HG03521 (cell line): ENCODE results near the gene KCNQ1.

Experiments
- ATAC-seq: cut with Tn5 transposase; IDR thresholded peaks from one replicate; pipeline ENCODE4 v1.9.1; 2021; ENCODE audit warnings: mild to moderate bottlenecking, moderate library complexity; ENCODE audit not compliant: unreplicated experiment

Gene KCNQ1

DNA sequence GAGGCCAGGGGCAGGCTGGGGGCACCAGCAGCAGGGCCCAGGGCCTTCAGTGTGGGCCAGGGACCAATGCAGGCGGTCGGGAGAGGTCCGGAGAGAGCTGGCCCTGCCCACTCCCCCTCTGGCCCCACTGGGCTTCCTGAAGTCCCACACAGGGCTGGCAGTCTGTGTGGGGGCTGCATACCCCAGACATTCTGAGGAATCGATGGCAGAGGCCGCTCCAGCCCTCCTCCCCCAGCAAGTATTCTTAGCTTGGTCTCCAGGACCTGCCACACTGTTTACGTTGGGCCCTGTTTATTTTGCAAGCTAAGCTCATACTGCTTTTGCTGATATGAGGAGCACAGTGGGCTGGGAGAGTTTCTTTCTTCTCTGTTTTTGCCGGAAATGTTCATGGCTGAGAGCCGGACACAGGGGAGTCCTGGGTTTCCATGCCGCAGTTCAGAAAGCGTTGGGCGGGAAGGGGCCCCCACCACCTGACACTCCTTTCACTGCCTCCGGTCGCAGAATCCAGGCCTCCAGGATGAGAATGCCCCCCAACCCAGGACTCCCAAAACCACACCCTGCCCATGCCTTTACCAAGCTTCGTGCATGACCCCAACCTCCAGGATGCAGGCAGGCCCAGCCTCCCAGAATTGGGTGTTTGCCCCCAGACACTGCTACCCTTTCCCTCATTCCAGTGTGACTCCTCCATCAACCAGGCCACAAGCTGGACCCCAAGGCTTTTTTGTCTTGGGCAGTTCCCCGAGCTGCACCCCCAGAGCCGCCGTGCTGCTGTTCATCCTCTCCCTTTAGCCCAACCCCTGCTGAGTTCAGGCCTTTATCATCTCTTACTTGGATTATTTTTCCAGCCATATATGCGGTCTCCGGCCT, 336.8 kb downstream of the KCNQ1 start:
- no peak for ATAC-seq

GRCh38 chr11:2782769-2783168, 338.0 kb downstream of the KCNQ1 start:
- ATAC-seq = no peak

DNA sequence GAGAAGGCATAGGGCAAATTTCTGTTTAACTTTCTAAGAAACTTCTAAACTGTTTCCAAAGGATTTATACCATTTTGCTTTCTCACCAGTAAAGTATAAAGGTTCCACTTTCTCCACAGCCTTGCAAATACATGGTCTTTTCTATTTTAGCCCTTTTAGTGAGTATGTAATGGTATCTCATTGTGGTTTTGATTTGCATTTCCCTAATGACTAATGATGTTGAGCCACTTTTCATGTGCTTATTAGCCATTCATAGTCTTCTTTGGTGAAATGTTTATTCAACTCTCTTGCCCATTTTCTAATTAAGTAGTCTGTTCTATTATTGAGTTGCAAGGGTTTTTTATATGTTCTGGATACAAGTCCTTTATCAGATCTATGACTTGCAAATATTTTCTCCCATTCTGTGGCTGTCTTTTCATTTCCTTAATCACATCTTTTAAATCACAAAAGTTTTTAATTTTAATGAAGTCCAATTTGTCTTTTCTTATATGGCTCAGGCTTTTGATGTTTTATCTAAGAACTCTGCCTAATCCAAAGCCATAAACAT, 338.8 kb downstream of the KCNQ1 start:
- ATAC-seq = no peak

GRCh38 chr11:2787816-2788167, 343.0 kb downstream of the KCNQ1 start:
- ATAC-seq = no peak

DNA sequence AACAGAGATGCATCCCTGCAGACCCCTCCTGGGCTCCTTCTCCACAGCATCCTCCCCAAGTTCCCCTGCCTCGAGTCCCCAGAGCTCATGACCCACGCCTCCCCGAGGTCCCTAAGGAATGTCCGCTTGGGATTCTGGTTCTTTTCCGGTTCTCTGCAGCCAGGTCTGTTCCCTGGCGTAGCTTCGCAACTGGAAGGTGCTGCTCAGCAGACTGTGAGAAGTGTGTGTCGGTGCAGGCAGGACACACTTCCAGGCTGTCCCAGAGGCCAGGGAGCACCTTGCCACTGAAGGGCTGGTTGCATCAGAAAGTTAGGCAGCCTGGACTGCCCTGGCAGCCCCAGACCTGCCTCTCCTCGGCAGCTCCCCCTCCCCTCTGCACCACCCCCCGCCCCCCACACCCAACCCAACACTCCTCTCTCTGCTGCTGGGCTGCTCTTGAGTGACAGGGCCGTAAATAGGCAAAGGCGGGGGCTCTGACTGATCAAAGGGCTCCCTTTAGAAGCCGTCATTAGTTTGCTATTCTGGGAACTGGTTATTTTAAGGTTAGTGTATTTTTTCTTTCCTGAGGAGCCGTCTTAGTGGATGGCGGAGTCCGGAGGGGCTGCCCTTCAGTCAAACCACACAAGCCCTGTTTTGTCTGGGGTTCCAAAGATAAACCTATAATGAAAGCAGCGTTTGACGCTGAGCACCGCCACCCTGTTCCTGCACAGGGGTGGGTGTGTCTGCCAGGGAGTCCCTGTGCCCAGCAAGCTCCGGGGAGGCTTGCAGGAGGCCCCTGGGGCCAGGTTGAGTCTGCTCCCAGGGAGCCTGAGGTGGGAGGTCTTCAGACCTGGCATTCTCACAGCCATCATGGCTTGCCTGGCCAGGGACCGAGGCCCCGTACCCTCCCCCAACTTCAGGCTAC, 343.6 kb downstream of the KCNQ1 start:
- no peak for ATAC-seq

DNA sequence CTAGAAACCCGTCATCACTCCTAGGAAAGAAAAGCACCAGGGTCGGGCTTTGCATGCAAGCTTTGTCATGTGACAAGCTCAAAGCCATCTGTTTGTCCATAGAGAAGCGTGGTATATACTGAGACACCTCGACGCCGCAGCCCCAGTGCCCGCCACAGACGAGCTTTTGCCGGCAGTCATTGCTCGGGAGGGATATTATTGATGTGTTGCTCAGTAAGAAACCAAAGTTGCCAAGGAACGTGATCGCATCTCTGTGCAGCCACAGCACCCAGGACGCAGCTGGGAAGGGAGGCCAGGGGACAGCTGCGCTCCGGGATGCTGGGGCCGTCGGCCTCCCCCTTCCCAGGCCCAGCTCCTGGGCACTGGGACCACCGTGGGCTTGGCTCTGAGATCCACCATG, 344.5 kb downstream of the KCNQ1 start:
- ATAC-seq = no peak

DNA sequence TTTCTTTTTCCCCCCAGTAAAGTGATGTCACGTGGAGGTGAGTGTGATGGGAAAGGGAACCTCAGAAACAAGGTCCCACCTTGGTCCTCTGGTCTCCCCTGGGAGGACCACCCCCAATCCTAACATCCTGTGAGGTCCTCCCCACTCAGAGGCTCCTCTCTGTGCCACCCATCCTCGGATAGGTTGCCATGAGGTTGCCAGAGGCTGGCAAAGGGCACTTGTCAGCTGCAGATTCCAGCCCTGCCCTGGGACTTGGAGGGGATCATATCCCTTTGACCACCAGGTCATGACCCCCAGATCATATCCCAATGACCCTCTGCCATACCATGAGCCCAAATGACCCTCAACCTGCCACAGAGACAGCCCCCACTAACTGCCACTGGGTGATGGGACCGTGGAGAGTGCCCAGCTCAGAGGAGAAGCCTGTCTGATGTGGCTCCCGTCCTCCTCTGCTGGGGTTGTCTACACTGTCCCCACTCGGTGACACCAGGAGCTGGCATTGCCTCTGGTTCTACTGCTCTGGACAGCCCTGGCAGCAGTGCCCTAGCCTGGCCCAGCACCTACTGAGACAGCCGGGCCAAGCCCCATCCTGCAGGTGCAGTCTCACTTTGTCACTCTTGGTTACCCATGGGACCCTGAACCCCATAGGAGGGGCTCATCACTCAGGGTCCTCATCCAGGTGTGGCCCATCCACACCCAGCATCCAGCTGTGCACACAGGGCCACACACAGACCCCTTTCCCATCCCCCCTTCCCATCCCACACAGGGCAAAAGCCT, 345.2 kb downstream of the KCNQ1 start:
- ATAC-seq = no peak

GRCh38 chr11:2790568-2790921, 345.7 kb downstream of the KCNQ1 start:
- no peak for ATAC-seq

DNA sequence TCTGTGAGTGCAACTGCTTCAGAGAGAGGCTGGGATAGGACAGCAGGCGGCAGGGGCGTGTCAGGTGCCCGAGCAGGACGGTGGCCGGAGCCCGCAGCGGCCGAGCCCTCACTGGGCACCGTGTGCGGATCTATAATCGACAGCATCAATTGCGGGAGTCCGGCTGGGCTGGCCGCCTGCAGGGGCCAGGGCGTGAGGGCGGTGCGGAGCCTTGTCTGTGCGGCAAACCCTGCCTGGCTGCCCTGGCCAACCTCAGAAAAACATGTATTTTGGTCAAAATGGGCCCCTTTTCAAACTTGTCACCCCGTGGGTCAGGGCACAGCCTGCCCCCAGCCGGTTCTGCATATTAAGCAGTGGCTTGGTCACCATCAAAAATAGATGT, 346.3 kb downstream of the KCNQ1 start:
- ATAC-seq = no peak

GRCh38 chr11:2791521-2792380, 346.9 kb downstream of the KCNQ1 start:
- ATAC-seq = no peak

GRCh38 chr11:2792381-2793250, 347.8 kb downstream of the KCNQ1 start:
- no peak for ATAC-seq

DNA sequence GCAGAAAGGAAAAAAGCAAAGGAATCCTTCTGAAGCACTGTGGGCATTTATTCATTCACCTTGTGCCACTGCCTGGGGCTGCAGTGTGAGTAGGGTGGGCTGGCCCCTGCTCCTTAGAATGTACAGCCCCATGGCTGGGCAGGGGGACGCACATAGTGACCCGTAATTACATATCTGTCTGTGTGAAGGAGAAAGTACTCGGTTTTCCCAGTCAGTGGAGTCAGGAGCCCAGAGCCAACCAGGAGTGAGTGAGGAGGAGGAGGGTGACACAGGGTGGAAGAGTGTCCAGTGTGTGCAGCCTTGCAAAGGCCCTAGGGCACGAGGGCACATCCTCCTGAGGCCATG, 348.9 kb downstream of the KCNQ1 start:
- ATAC-seq = no peak

DNA sequence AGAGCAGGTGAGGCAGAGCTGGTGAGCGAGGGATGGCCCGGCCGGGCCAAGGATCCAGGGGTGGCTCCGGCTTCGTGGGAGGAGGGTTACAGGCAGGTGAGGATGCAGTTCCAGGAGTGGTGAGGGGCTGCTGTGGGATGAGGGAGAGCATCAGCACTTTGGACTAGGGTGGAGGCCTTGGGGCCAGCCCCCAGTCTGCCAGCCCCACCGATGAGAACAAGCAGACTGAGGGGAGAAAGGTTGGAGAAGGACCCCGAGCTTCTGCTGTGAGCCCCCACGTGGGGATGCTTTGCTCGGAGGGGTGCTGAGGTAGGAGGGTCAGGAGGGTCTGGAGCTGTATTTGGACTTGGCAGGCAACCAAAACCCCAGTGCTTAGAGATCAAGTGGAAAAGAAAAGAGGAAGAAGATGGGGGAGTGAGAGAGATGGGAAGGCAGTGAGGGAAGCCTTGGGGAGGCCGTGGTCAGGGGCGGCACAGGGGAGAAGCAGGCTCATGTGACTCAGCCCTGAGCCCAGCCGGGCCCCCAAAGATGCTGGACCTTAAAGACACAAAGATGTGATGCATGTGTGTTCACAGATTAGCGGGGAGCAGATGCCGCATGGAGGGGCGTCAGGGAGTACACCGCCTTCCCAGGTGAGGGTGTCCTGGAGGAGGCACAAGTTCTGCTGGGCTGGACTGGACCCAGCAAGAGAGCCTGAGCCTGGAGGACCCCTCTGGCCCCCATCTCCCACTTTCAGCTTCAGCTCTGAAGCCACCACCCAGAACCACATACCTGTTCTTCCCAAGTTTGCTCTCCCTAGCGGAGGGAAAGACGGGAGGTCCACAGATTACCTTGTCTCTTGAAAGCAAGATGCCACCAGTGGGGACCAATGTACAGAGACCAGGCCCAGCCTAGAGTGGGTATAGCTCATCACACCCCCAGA, 349.5 kb downstream of the KCNQ1 start:
- no peak for ATAC-seq

DNA sequence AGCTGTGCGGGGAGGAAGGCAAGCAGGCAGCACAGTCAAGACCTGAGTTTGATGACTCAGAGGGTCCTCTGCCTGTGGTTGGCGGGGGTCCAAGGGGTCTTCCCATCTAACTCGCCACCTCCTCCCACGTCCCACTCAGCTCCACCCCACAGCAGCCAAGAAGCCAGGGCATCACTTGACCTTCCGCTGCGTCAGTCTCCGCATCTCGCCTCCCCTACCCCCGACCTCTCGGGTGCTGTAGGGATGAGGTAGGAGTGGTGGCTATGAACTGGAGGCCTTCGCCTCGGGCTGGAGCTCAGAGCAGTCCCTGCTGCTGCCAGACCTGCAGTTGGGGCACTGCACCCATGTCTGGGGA, 350.1 kb downstream of the KCNQ1 start:
- no peak for ATAC-seq

- no peak for ATAC-seq
Observed at GRCh38 chr11:2795491-2795991, 350.7 kb downstream of the KCNQ1 start.

DNA sequence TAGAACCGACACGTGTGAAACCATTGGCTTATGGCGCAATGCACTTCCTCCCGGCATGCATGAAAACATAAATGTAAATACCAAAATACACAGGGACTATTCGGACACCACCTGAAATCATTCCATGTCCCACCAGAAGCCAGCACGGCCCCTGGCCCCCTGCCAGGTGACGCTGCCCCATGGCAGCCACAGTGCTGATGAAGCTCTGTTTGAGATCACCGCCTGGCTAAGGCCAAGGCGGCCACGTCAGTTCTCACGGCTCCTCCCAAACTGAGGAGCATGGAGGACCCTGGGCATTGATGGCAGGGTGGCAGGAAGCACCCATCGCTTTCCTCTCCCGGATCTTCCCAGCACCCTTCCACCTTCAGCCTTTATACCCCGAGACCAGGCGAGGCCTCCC, 351.3 kb downstream of the KCNQ1 start:
- no peak for ATAC-seq

DNA sequence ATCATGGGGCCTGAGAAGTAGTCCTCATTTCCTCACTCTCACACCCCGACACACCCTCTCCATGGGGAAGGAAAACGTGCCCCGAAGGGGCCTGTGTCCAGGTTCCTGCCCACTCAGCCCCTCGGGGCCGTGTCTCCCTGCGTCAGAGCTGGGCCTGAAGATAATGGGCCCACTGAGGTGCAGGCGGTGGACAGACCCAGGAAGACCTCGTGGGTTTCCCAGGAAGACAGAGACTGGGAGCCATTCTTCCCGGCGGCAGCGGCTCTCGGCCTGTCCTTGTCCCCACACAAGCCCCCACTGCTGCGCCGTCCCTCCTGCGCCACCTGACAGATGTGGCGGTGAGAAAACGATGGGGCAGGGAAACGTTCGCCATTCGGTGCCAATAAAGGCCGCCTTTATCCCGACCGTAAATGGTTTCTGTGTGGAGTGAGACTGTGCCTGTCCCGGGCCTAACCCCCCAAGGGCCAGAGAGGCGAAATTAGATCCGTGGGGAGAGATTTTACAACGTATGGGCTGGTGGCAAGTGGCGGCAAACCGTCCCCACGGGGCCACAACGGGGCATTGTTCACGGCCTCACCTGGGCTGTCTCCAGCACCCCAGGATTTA, 351.8 kb downstream of the KCNQ1 start:
- no peak for ATAC-seq
